IPS-18a (cell line): ENCODE data around the gene RPS3A.

Experiments used
- H3K27ac ChIP-seq: one replicate; pipeline ENCODE4 v1.5.1; 2013; ENCODE audit warnings: low read length
- H3K27me3 ChIP-seq: one replicate; pipeline ENCODE4 v1.6.1; 2013; ENCODE audit warnings: mild to moderate bottlenecking, low read length; ENCODE audit not compliant: control insufficient read depth, insufficient read depth
- H3K36me3 ChIP-seq: one replicate; pipeline ENCODE4 v1.6.1; 2013; ENCODE audit warnings: low read depth, low read length; ENCODE audit not compliant: control insufficient read depth
- H3K4me1 ChIP-seq: one replicate; pipeline ENCODE4 v1.6.1; 2013; ENCODE audit warnings: low read depth, low read length; ENCODE audit not compliant: control insufficient read depth
- H3K4me3 ChIP-seq: one replicate; pipeline ENCODE4 v1.5.1; 2013; ENCODE audit warnings: low read length
- H3K9ac ChIP-seq: one replicate; pipeline ENCODE4 v1.6.1; 2013; ENCODE audit warnings: mild to moderate bottlenecking, low read length, moderate library complexity
- H3K9me3 ChIP-seq: one replicate; pipeline ENCODE4 v1.6.1; 2013; ENCODE audit warnings: low read depth, low read length; ENCODE audit not compliant: control insufficient read depth

Gene RPS3A

DNA sequence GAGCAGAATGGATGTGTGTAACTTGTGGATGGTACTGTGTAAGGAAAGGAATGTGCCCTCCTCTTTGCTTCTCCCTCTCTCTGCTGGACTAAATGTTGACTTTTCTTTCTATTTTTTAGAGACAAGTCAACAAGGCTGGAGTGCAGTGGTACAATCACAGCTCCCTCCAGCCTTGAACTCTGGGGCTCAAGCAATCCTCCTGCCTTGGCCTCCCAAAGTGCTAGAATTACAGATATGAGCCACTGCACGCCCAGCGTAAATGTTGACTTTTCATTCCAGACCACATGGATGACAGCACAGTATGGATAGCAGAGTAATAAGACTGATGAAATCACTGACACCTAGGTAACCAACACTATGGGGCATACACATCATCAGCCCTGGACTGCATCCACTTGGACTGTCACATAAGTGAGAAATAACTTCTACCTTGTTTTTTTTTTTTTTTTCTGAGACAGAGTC is 5.1 kb upstream of the RPS3A start:
- H3K36me3 ChIP-seq, result no peaks in the 10 kb centered on the region
- H3K9ac ChIP-seq, result no peak overlapping the region
- no peaks in the 10 kb centered on the region for H3K27me3 ChIP-seq
- no peak overlapping the region for H3K4me3 ChIP-seq
- H3K9me3 ChIP-seq, result no peaks in the 10 kb centered on the region
- no peak overlapping the region for H3K27ac ChIP-seq
- no peaks in the 10 kb centered on the region for H3K4me1 ChIP-seq

DNA sequence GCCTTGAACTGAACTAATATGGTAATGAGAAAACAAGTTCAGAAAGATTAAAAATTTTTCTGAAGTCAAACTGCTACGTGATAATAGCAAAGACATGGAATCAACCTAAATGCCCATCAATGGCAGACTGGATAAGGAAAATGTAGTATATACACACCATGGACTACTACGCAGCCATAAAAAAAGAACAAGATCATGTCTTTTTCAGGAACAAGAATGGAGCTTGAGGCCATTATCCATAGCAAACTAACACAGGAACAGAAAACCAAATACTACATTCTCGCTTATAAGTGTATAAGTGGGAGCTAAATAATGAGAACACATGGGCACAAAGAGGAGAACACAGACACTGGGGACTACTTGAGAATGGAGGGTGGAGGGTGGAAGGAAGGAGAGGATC is 4.3 kb upstream of the RPS3A start:
- Histone ChIP-seq H3K36me3 (no peaks in the 10 kb centered on the region), H3K9ac (no peak overlapping the region), H3K9me3 (no peaks in the 10 kb centered on the region), H3K27me3 (no peaks in the 10 kb centered on the region), H3K27ac (no peak overlapping the region), H3K4me1 (no peaks in the 10 kb centered on the region), H3K4me3 (no peak overlapping the region)

DNA sequence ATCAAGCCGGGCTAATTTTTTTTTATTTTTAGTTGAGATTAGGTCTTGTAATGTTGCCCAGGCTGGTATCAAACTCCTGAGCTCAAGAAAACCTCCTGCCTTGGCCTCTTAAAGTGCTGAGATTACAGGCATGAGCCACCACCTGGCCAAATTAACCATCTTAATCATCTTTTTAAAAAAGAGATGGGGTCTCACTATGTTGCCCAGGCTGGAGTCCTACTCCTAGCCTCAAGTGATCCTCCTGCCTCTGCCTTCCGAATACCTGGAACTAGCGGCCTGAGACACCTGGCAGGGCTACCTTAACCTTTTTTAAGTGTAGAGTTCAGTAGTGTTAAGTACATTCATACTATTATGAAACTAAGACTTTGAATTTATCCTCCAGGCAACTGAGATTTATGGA is 1.7 kb upstream of the RPS3A start:
- H3K9ac ChIP-seq, result no peak overlapping the region
- no peaks in the 10 kb centered on the region for H3K9me3 ChIP-seq
- peaks cover 24% of the 10 kb centered on the region for H3K36me3 ChIP-seq
- no peak overlapping the region for H3K4me3 ChIP-seq
- H3K27me3 ChIP-seq, result no peaks in the 10 kb centered on the region
- peaks cover 6% of the 10 kb centered on the region for H3K4me1 ChIP-seq
- H3K27ac ChIP-seq, result no peak overlapping the region

DNA sequence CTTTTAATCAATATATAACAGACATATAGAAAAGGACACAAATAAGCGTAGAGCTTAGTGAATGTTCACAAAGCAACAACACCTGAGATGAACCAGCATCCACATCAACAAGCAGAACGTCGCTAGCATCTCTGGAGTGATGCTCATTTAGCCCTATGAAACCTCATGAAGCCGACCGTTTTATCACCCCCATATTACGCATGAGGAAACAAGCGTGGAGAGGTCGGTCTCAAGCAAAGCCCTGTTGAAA is 524 bp upstream of the RPS3A start:
- no peaks in the 10 kb centered on the region for H3K27me3 ChIP-seq

DNA sequence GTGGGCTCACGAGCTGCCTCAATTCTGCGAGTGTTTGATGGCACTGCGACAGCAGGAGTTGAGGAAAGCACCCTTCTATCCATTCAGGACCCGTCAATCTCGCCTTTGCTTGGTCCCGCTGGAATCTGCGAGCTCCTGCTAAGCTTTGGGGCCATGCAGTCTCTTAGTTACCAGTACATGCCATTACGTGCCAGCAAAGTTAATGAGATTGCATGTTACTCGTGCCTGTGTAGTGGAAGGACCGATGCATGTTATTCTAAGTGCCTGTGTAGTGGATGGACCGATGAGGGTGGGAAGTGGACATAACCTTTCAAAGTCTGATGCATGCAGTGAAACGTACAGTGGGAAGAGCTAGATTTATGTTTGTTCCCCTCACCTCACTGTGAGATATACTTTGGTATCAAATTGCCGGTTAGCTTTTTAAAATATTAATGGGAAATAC is 569 bp downstream of the RPS3A start:
- H3K4me1 ChIP-seq, result peaks cover 6% of the 10 kb centered on the region
- peaks cover 46% of the 10 kb centered on the region for H3K36me3 ChIP-seq
- H3K27me3 ChIP-seq, result no peaks in the 10 kb centered on the region
- H3K9ac ChIP-seq, result peak overlapping the region; percentile 99
- H3K9me3 ChIP-seq, result no peaks in the 10 kb centered on the region
- H3K4me3 ChIP-seq, result peak overlapping the region; percentile 81
- H3K27ac ChIP-seq, result peak overlapping the region; percentile 75

More for the DNA sequence above, 524 bp upstream of the RPS3A start:
- peaks cover 6% of the 10 kb centered on the region for H3K4me1 ChIP-seq
- no peaks in the 10 kb centered on the region for H3K9me3 ChIP-seq
- H3K27ac ChIP-seq, result no peak overlapping the region
- peaks cover 36% of the 10 kb centered on the region for H3K36me3 ChIP-seq
- H3K9ac ChIP-seq, result peak overlapping the region; percentile 99
- H3K4me3 ChIP-seq, result peak overlapping the region; percentile 81

DNA sequence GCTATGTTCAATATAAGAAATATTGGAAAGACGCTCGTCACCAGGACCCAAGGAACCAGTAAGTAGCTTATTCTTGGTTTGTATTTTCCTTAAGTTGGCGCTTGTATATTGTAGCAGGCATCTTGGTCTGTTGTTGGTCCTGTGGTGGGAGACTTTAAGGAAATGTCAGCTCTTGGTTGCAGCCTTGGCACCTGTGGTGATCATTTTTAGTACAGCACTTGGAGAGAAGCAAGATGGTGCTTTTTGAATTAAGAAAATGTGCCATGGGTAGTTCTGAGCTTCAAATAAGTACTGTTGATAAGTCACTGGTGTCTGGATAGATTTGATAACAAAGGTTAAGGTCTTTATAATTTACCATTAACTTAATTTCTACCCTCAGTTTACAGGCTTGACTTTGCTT is 1.1 kb downstream of the RPS3A start:
- Histone ChIP-seq H3K27me3 (no peaks in the 10 kb centered on the region), H3K36me3 (peaks cover 51% of the 10 kb centered on the region), H3K9ac (peak overlapping the region; percentile 99), H3K9me3 (no peaks in the 10 kb centered on the region), H3K4me1 (peaks cover 6% of the 10 kb centered on the region), H3K4me3 (peak overlapping the region; percentile 81), H3K27ac (no peak overlapping the region)

DNA sequence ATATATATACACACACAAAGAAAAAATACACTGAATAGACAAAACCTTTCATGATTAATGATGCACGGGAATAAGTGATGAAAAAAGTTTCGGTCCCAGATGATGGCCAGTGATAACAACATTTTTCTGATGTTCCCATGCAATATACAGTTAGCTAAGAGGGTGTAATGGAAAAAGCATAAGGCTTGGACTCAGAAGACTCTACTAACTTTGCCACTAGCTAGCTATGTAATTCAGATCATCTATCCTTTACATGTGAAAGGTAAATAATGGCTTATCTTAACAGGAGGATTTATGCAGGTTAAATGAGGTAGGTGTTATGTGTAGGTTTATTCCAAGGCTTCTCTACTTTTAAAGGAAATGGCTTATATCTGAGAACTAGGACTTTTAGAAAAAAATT is 4.3 kb downstream of the RPS3A start:
- Histone ChIP-seq H3K4me1 (peaks cover 6% of the 10 kb centered on the region), H3K9ac (no peak overlapping the region), H3K4me3 (no peak overlapping the region), H3K27ac (no peak overlapping the region), H3K27me3 (no peaks in the 10 kb centered on the region), H3K36me3 (peaks cover 75% of the 10 kb centered on the region), H3K9me3 (no peaks in the 10 kb centered on the region)

DNA sequence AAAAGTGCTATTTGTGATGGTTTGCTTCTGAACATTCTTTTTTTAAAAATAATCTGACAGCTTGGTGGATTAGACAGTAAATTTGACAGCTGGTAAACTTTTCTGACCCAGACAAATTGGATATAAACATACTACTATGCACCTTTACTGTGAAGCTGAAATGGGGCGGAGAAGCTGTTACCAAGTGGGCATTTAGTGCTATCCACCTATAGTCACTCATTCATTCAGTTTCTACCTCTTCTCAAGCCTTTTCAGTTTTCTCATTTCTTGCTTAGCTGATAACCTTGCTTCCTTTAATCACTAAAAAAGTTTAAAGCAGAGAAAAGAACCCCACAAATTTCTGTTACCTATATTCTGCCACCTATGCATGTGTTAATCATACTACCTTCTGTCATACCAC is 5.2 kb downstream of the RPS3A start:
- Histone ChIP-seq H3K9me3 (no peaks in the 10 kb centered on the region), H3K4me1 (peaks cover 6% of the 10 kb centered on the region), H3K4me3 (no peak overlapping the region), H3K27me3 (no peaks in the 10 kb centered on the region), H3K27ac (no peak overlapping the region), H3K36me3 (peaks cover 75% of the 10 kb centered on the region), H3K9ac (no peak overlapping the region)

DNA sequence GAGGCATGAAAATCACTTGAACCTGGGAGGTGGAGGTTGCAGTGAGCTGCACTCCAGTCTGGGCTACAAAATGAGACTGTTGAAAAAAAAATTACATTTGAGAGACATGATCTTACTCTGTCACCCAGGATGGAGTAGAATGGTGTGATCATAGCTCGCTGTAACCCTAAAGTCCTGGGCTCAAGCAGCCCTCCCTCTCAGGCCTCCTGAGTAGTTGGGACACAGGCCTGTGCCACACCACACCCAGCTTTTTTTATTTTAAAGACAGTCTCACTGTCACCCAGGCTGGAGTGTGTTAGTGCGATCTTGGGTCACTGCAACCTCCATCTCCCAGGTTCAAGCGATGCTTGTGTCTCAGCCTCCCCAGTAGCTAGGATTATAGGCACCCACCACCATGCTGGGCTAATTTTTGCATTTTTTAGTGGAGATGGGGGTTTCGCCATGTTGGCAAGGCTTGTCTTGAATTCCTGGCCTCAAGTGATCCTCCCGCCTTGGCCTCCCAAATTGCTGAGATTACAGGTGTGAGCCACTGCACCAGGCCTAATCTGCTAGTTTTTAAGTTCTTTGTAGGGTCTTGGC is 6.1 kb downstream of the RPS3A start:
- Histone ChIP-seq H3K27ac (no peak overlapping the region), H3K27me3 (no peaks in the 10 kb centered on the region), H3K4me1 (peaks cover 6% of the 10 kb centered on the region), H3K4me3 (no peak overlapping the region), H3K36me3 (peaks cover 73% of the 10 kb centered on the region), H3K9me3 (no peaks in the 10 kb centered on the region), H3K9ac (no peak overlapping the region)

DNA sequence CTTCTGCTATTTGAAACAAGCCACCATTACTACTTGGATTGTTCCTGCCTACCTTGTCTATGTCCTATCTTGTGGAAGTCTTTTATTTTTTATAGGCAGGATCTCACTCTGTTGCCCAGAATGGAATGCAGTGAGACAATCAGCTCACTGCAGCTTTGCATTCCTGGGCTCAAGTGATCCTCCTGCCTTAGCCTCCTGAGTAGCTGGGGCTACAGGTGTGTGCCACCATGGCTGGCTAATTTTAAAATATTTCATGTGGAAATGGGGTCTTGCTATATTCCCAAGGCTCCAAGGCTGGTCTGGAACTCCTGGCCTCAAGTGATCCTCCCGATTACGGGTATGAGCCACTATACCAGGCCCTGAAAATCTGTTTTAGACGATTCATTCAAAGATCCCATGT is 7.6 kb downstream of the RPS3A start:
- H3K4me3 ChIP-seq, result no peak overlapping the region
- no peaks in the 10 kb centered on the region for H3K9me3 ChIP-seq
- peaks cover 62% of the 10 kb centered on the region for H3K36me3 ChIP-seq
- H3K27me3 ChIP-seq, result no peaks in the 10 kb centered on the region
- H3K4me1 ChIP-seq, result no peaks in the 10 kb centered on the region
- H3K27ac ChIP-seq, result no peak overlapping the region
- no peak overlapping the region for H3K9ac ChIP-seq

DNA sequence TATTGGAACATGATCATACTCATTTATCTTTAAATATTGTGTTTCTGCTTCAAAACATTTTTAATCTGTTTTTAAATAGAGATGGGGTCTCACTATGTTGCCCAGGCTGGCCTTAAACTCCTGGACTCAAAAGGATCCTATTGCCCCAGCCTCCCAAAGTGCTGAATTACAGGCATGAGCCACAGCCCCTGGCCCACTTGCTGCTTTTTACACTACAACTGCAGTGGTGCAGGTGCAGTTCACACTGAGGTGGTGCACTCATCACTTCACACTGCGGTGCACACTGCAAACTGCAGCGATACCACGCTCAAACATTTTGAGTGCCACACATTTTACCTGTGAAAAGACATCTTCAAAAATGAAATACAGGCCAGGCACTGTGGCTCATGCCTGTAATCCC is 10.8 kb downstream of the RPS3A start:
- Histone ChIP-seq H3K27ac (no peak overlapping the region), H3K4me3 (no peak overlapping the region), H3K36me3 (peaks cover 32% of the 10 kb centered on the region), H3K27me3 (no peaks in the 10 kb centered on the region), H3K9ac (no peak overlapping the region), H3K4me1 (no peaks in the 10 kb centered on the region), H3K9me3 (no peaks in the 10 kb centered on the region)

DNA sequence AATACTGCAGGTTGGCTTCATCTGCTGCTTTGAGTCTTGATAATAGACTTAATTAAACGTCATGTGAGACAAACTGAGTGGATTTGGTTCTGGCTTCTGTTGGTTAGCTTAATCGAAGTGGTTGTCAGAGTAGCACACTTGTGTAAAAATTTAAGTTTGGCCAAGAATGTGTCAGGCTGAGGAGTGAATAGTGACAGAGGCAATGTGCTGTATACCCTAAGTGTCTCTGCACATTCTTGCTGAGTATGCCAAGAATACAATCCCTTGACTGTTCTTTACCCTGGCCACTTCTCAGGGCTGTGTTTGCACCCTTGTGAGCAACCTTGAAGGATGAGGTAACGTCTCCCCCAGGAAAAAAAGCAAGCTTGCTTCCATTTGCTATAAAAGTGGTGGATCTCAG is 14.9 kb downstream of the RPS3A start:
- Histone ChIP-seq H3K27me3 (no peaks in the 10 kb centered on the region), H3K4me3 (no peak overlapping the region), H3K4me1 (no peaks in the 10 kb centered on the region), H3K9me3 (no peaks in the 10 kb centered on the region), H3K9ac (no peak overlapping the region), H3K27ac (no peak overlapping the region), H3K36me3 (peaks cover 6% of the 10 kb centered on the region)
